Measurements from ENCODE around the gene HS3ST4. TPM values are rescaled to one million over a fixed set of nuclear protein-coding genes. Genes with fewer than 3 reads are reported as not detected.

HS3ST4 gene
- total RNA-seq, 1 donor from 2014 or later, result not detected

- H3K4me3 ChIP-seq (ENCODE audit: low read depth, low read length), result no peak overlapping the region
- TF ChIP-seq CTCF (conservative IDR thresholded peaks at IDR 0.05; ENCODE audit: low read depth, low read length), result no peak
- DNase-seq (ENCODE audit: low read depth), result no peak
These were observed 436.5 kb downstream of the HS3ST4 start for GRCh38 chr16:26128296-26128695.

- DNase-seq (ENCODE audit: low read depth), result no peak
- no peak overlapping the region for H3K4me3 ChIP-seq (ENCODE audit: low read depth, low read length)
- TF ChIP-seq CTCF (conservative IDR thresholded peaks at IDR 0.05; ENCODE audit: low read depth, low read length), result no peak
These were observed 438.2 kb downstream of the HS3ST4 start for GRCh38 chr16:26129997-26130396.

GRCh38 chr16:26133416-26134093 is 441.8 kb downstream of the HS3ST4 start:
- DNase-seq (ENCODE audit: low read depth), result no peak
- TF ChIP-seq CTCF (conservative IDR thresholded peaks at IDR 0.05; ENCODE audit: low read depth, low read length), result no peak
- H3K4me3 ChIP-seq (ENCODE audit: low read depth, low read length), result no peak overlapping the region

GRCh38 chr16:26134588-26134987 is 442.8 kb downstream of the HS3ST4 start:
- TF ChIP-seq CTCF (conservative IDR thresholded peaks at IDR 0.05; ENCODE audit: low read depth, low read length), result no peak
- no peak for DNase-seq (ENCODE audit: low read depth)
- no peak overlapping the region for H3K4me3 ChIP-seq (ENCODE audit: low read depth, low read length)

GRCh38 chr16:26137956-26138355 is 446.2 kb downstream of the HS3ST4 start:
- no peak for DNase-seq (ENCODE audit: low read depth)
- no peak for TF ChIP-seq CTCF (conservative IDR thresholded peaks at IDR 0.05; ENCODE audit: low read depth, low read length)
- H3K4me3 ChIP-seq (ENCODE audit: low read depth, low read length), result no peak overlapping the region

GRCh38 chr16:26139091-26139490 is 447.3 kb downstream of the HS3ST4 start:
- H3K4me3 ChIP-seq (ENCODE audit: low read depth, low read length), result no peak overlapping the region
- no peak for DNase-seq (ENCODE audit: low read depth)
- no peak for TF ChIP-seq CTCF (conservative IDR thresholded peaks at IDR 0.05; ENCODE audit: low read depth, low read length)

GRCh38 chr16:26139884-26140283 is 448.1 kb downstream of the HS3ST4 start:
- H3K4me3 ChIP-seq (ENCODE audit: low read depth, low read length), result no peak overlapping the region
- no peak for TF ChIP-seq CTCF (conservative IDR thresholded peaks at IDR 0.05; ENCODE audit: low read depth, low read length)
- DNase-seq (ENCODE audit: low read depth), result no peak

Data from epithelial cell of proximal tubule (primary cell).